IMR-90 (cell line): ENCODE data around the gene ZDHHC11B. TPM values are rescaled to one million over a fixed set of nuclear protein-coding genes. Genes with fewer than 3 reads are reported as not detected.

Experiments used
- ATAC-seq: fragments of 200-7000 bp; cut with Tn5 transposase; 2 replicates; pipeline ENCODE4 v1.9.1; 2020; ENCODE audit warnings: low read depth, mild to moderate bottlenecking, moderate library complexity
- BruUV-seq: library from RNA; stranded (reverse); fragments of 400-500 nt; replicated peaks from 2 replicates; lab custom pipeline; 2021; lab: Mats Ljungman, UMichigan
- CTCF ChIA-PET: fragments of 300-600 bp; formaldehyde crosslinking; extraction: SDS; loops from one replicate; lab custom pipeline; 2021; ENCODE audit warnings: antibody characterized with exemption; lab: Yijun Ruan, JAX
- POLR2A ChIA-PET: fragments of 300-600 bp; sonication (Branson Sonifier 250); formaldehyde crosslinking; loops from one replicate; lab custom pipeline; 2022; ENCODE audit warnings: antibody characterized with exemption; ENCODE audit not compliant: unreplicated experiment; lab: Charles Lee
- DNase-seq: peaks from one replicate; pipeline ENCODE4 v3.0.0; 2013
- H2AFZ ChIP-seq: replicated peaks from 2 replicates; pipeline ENCODE3; 2013; ENCODE audit warnings: low read length, mild to moderate bottlenecking; ENCODE audit not compliant: poor library complexity
- H2AK5ac ChIP-seq: 2 replicates; pipeline ENCODE4 v1.6.1; 2013; ENCODE audit warnings: low read depth, low read length, inconsistent platforms
- H2AK9ac ChIP-seq: replicated peaks from 2 replicates; pipeline ENCODE3; 2013; ENCODE audit warnings: mild to moderate bottlenecking, low read depth, low read length, moderate library complexity; ENCODE audit not compliant: poor library complexity
- H2BK120ac ChIP-seq: 2 replicates; pipeline ENCODE4 v1.6.1; 2013; ENCODE audit warnings: low read depth, low read length, inconsistent platforms
- H2BK15ac ChIP-seq: 3 replicates; pipeline ENCODE4 v1.6.1; 2013; ENCODE audit warnings: low read depth, low read length, inconsistent platforms
- H2BK20ac ChIP-seq: 2 replicates; pipeline ENCODE4 v1.6.1; 2013; ENCODE audit warnings: low read depth, mild to moderate bottlenecking, inconsistent platforms, low read length, moderate library complexity
- H2BK5ac ChIP-seq: 2 replicates; pipeline ENCODE4 v1.6.1; 2013; ENCODE audit warnings: mild to moderate bottlenecking, low read depth, low read length, inconsistent platforms; ENCODE audit not compliant: poor library complexity, severe bottlenecking
- H3K14ac ChIP-seq: replicated peaks from 2 replicates; pipeline ENCODE4 v1.6.1; 2013; ENCODE audit warnings: low read depth, low read length, inconsistent platforms
- H3K18ac ChIP-seq: 2 replicates; pipeline ENCODE4 v1.6.1; 2013; ENCODE audit warnings: low read depth, low read length, control low read depth
- H3K23ac ChIP-seq: 2 replicates; pipeline ENCODE4 v1.6.1; 2013; ENCODE audit warnings: low read depth, low read length, inconsistent platforms
- H3K27ac ChIP-seq: 2 replicates; pipeline ENCODE4 v1.5.1; 2013; ENCODE audit warnings: mild to moderate bottlenecking, control low read depth, low read length; ENCODE audit not compliant: insufficient read depth
- H3K27me3 ChIP-seq: 2 replicates; pipeline ENCODE4 v1.6.1; 2013; ENCODE audit warnings: low read length; ENCODE audit not compliant: control insufficient read depth, insufficient read depth
- H3K36me3 ChIP-seq: 2 replicates; pipeline ENCODE4 v1.6.1; 2013; ENCODE audit warnings: low read length, mixed read lengths; ENCODE audit not compliant: control insufficient read depth, insufficient read depth
- H3K4ac ChIP-seq: 2 replicates; pipeline ENCODE4 v1.6.1; 2013; ENCODE audit warnings: low read depth, low read length, inconsistent platforms
- H3K4me1 ChIP-seq: 2 replicates; pipeline ENCODE4 v1.6.1; 2013; ENCODE audit warnings: low read length, mixed read lengths; ENCODE audit not compliant: control insufficient read depth, insufficient read depth
- H3K4me2 ChIP-seq: 2 replicates; pipeline ENCODE4 v1.6.1; 2013; ENCODE audit warnings: low read depth, mild to moderate bottlenecking, control low read depth, low read length, moderate library complexity
- H3K4me3 ChIP-seq: 2 replicates; pipeline ENCODE4 v1.5.1; 2013; ENCODE audit warnings: low read depth, mild to moderate bottlenecking, control low read depth, low read length, moderate library complexity; ENCODE audit not compliant: insufficient read depth
- H3K56ac ChIP-seq: 2 replicates; pipeline ENCODE4 v1.6.1; 2013; ENCODE audit warnings: low read length, inconsistent platforms; ENCODE audit not compliant: insufficient read depth; ENCODE audit errors: extremely low read depth
- H3K79me1 ChIP-seq, 2 experiments: 2 replicates each; pipeline ENCODE4 v1.6.1; 2013; ENCODE audit warnings: low read length in 2 of 2, inconsistent platforms in 1 of 2, low read depth in 1 of 2
- H3K9ac ChIP-seq: 2 replicates; pipeline ENCODE4 v1.6.1; 2013; ENCODE audit warnings: low read depth, low read length, control low read depth
- H3K9me1 ChIP-seq: 2 replicates; pipeline ENCODE4 v1.6.1; 2013; ENCODE audit warnings: low read length, inconsistent platforms; ENCODE audit not compliant: insufficient read depth
- H3K9me3 ChIP-seq: 2 replicates; pipeline ENCODE4 v1.6.1; 2013; ENCODE audit warnings: low read length; ENCODE audit not compliant: control insufficient read depth, insufficient read depth
- H4K20me1 ChIP-seq: 2 replicates; pipeline ENCODE4 v1.6.1; 2013; ENCODE audit warnings: low read length, inconsistent platforms; ENCODE audit not compliant: insufficient read depth
- H4K5ac ChIP-seq: 2 replicates; pipeline ENCODE4 v1.6.1; 2013; ENCODE audit warnings: mild to moderate bottlenecking, low read depth, low read length, control low read depth
- H4K8ac ChIP-seq, 2 experiments: 2 replicates each; pipeline ENCODE4 v1.6.1; 2013; ENCODE audit warnings: low read depth in 2 of 2, low read length in 2 of 2, control low read depth in 1 of 2, inconsistent platforms in 1 of 2
- H4K91ac ChIP-seq: 2 replicates; pipeline ENCODE4 v1.6.1; 2013; ENCODE audit warnings: low read depth, low read length, inconsistent platforms; ENCODE audit not compliant: insufficient read depth
- BHLHE40 ChIP-seq: fragments of 150-350 bp; IDR thresholded peaks from 2 replicates; pipeline ENCODE4 v1.6.1; 2016; ENCODE audit warnings: mild to moderate bottlenecking, low read depth, low read length
- CEBPB ChIP-seq: IDR thresholded peaks from 2 replicates; pipeline ENCODE4 v1.6.1; 2012; ENCODE audit warnings: low read depth, low read length, improper control_type of control experiment
- CHD1 ChIP-seq: IDR thresholded peaks from 2 replicates; pipeline ENCODE4 v1.6.1; 2012; ENCODE audit warnings: low read depth, low read length, improper control_type of control experiment
- ELK1 ChIP-seq: fragments of 150-350 bp; IDR thresholded peaks from 2 replicates; pipeline ENCODE4 v1.6.1; 2016; ENCODE audit warnings: low read depth, mild to moderate bottlenecking, low read length, moderate library complexity, borderline replicate concordance
- FOS ChIP-seq: fragments of 150-350 bp; IDR thresholded peaks from 2 replicates; pipeline ENCODE4 v1.6.1; 2016; ENCODE audit warnings: low read depth, low read length
- MAFK ChIP-seq: IDR thresholded peaks from 2 replicates; pipeline ENCODE4 v1.6.1; 2012; ENCODE audit warnings: low read depth, low read length, improper control_type of control experiment
- MAZ ChIP-seq: IDR thresholded peaks from 2 replicates; pipeline ENCODE4 v1.6.1; 2012; ENCODE audit warnings: low read depth, mild to moderate bottlenecking, low read length, improper control_type of control experiment, moderate library complexity, borderline replicate concordance
- MXI1 ChIP-seq: IDR thresholded peaks from 2 replicates; pipeline ENCODE4 v1.6.1; 2012; ENCODE audit warnings: low read depth, mild to moderate bottlenecking, low read length, moderate library complexity, borderline replicate concordance
- NFE2L2 ChIP-seq: fragments of 150-350 bp; IDR thresholded peaks from 2 replicates; pipeline ENCODE4 v1.6.1; 2016; ENCODE audit warnings: low read depth, mild to moderate bottlenecking, low read length
- POLR2A ChIP-seq: IDR thresholded peaks from 2 replicates; pipeline ENCODE4 v1.6.1; 2012; ENCODE audit warnings: mild to moderate bottlenecking, low read depth, low read length
- RAD21 ChIP-seq: IDR thresholded peaks from 2 replicates; pipeline ENCODE4 v1.6.1; 2012; ENCODE audit warnings: low read length, improper control_type of control experiment
- RCOR1 ChIP-seq: IDR thresholded peaks from 2 replicates; pipeline ENCODE4 v1.6.1; 2012; ENCODE audit warnings: mild to moderate bottlenecking, low read length, improper control_type of control experiment; ENCODE audit not compliant: insufficient replicate concordance
- RFX5 ChIP-seq: IDR thresholded peaks from 2 replicates; pipeline ENCODE4 v1.8.0; 2012; ENCODE audit warnings: low read depth, mild to moderate bottlenecking, low read length, moderate library complexity
- SMC3 ChIP-seq: fragments of 150-350 bp; IDR thresholded peaks from 2 replicates; pipeline ENCODE4 v1.6.1; 2016; ENCODE audit warnings: low read depth, mild to moderate bottlenecking, antibody characterized with exemption, low read length, moderate library complexity
- USF2 ChIP-seq: fragments of 150-350 bp; IDR thresholded peaks from 2 replicates; pipeline ENCODE4 v1.6.1; 2017; ENCODE audit warnings: mild to moderate bottlenecking, antibody characterized with exemption, low read length, low read depth
- WGBS, 2 experiments: methylation state at CpG; one replicate each; pipeline versions ENCODE4 v1.1.5 to v1.1.7; 2013; ENCODE audit warnings: missing lambda C conversion rate in 2 of 2; ENCODE audit not compliant: insufficient read length in 1 of 2; ENCODE audit errors: extremely low coverage in 2 of 2; 5-methylcytosine and 5-hydroxymethylcytosine counted together
- dilution Hi-C: fragments of 300-500 bp; cut with HindIII; formaldehyde crosslinking; loops from one replicate; pipeline ENCODE4 v1.14.3; 2018; ENCODE audit warnings: low sequenced_read_pairs; ENCODE audit not compliant: unreplicated experiment
- in situ Hi-C: fragments of 300-500 bp; cut with MboI; formaldehyde crosslinking; loops from 3 replicates; pipeline ENCODE4 v1.14.3; 2019; ENCODE audit warnings: low sequenced_read_pairs, inconsistent platforms, mixed read lengths
- intact Hi-C: fragments of 100-400 bp; cut with micrococcal nuclease; formaldehyde crosslinking; loops from 2 replicates; pipeline ENCODE4 v1.10.0; 2022
- polyA plus RNA-seq, 3 experiments: library from polyadenylated mRNA; depleted of rRNA; stranded (reverse); fragments of >200 nt; gene quantifications; 2 replicates each; pipeline ENCODE4 v1.2.3, GENCODE V29; 2012; ENCODE audit warnings: low replicate concordance in 1 of 3
- total RNA-seq: library from RNA; depleted of rRNA; stranded (reverse); fragments of >200 nt; gene quantifications from 2 replicates; pipeline ENCODE4 v1.2.3, GENCODE V29; 2012
- TF ChIP-seq, protein P1 (sequence below): conservative IDR thresholded peaks from 2 replicates; pipeline ENCODE4 v1.5.1; 2012; ENCODE audit warnings: mild to moderate bottlenecking, low read depth, low read length, improper control_type of control experiment

ZDHHC11B gene
- total and polyA plus RNA-seq, 2 of the 4 experiments (the other 2 are of a cell fraction) = 0.12 TPM; not detected in 1

DNA sequence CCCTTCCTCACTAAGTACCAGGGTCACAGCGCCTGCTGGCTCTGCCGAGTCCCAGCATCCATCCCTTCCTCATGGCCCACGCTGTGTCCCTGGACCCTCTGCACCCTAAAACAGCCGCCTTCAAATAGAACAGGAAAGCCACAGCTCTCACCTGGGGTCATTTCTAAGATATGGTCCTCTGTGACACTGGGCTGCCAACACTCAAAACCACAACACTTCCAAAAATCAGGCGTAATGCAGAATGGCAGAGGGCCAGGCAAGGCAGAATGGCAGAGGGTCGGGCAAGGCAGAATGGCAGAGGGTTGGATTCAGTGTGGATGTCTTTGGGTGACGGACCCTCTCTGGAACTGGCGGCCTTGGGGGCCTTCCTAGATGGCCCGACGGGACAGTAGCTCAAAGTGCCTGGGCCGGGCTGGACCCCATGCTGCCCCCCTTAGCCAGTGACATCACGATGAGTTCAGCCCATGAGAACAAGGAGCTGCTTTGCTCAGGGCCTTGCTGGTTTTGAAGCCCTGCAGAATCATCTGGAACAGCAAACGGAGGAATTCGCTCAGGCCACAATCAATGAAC, 35.3 kb downstream of the ZDHHC11B start:
- in situ Hi-C loops (no loop called here), dilution Hi-C loops (no loop called here), intact Hi-C loops (no loop called here)
- Histone ChIP-seq H4K5ac (no peak overlapping the region), H2AFZ (no peak overlapping the region), H4K8ac (no peak overlapping the region), H2BK20ac (no peak overlapping the region), H3K4ac (no peak overlapping the region), H3K18ac (no peak overlapping the region), H3K23ac (no peak overlapping the region), H3K9ac (no peak overlapping the region), H3K4me3 (no peak overlapping the region), H4K20me1 (no peaks in the 10 kb centered on the region), H2BK15ac (no peak overlapping the region), H2AK5ac (no peak overlapping the region), H2AK9ac (no peak overlapping the region), H3K4me2 (no peak overlapping the region), H4K91ac (no peak overlapping the region), H3K27me3 (peaks cover 2% of the 10 kb centered on the region; the same call in 1 of the 2 replicates), H3K56ac (no peak overlapping the region), H2BK5ac (no peak overlapping the region), H3K79me1 (no peaks in the 10 kb centered on the region), H3K36me3 (no peaks in the 10 kb centered on the region), H3K4me1 (no peaks in the 10 kb centered on the region), H3K14ac (no peak overlapping the region), H3K9me3 (no peaks in the 10 kb centered on the region), H3K27ac (no peak overlapping the region), H3K9me1 (no peaks in the 10 kb centered on the region), H2BK120ac (no peak overlapping the region)
- ATAC-seq (no peak), DNase-seq (no peak)
- CTCF ChIA-PET = no interaction called here
- TF ChIP-seq MXI1 (no peak), CHD1 (no peak), USF2 (no peak), CEBPB (no peak), RCOR1 (no peak), RAD21 (no peak), MAZ (no peak), BHLHE40 (no peak), ELK1 (no peak), MAFK (no peak), NFE2L2 (no peak), SMC3 (no peak), FOS (no peak), POLR2A (no peak), RFX5 (no peak)
- TF ChIP-seq, protein P1, sequence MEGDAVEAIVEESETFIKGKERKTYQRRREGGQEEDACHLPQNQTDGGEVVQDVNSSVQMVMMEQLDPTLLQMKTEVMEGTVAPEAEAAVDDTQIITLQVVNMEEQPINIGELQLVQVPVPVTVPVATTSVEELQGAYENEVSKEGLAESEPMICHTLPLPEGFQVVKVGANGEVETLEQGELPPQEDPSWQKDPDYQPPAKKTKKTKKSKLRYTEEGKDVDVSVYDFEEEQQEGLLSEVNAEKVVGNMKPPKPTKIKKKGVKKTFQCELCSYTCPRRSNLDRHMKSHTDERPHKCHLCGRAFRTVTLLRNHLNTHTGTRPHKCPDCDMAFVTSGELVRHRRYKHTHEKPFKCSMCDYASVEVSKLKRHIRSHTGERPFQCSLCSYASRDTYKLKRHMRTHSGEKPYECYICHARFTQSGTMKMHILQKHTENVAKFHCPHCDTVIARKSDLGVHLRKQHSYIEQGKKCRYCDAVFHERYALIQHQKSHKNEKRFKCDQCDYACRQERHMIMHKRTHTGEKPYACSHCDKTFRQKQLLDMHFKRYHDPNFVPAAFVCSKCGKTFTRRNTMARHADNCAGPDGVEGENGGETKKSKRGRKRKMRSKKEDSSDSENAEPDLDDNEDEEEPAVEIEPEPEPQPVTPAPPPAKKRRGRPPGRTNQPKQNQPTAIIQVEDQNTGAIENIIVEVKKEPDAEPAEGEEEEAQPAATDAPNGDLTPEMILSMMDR = no peak
- WGBS, 2 experiments = 67% methylated on average over 10 of the region's 14 CpGs; no CpG with 5 or more reads in 1 of the 2 experiments
- no TSS peak for BruUV-seq
- POLR2A ChIA-PET = no interaction called here
